ACHN (cell line): Measurements from ENCODE around the gene DMBX1.

Experiments used
- DNase-seq: peaks from one replicate; pipeline ENCODE4 v3.0.0-alpha.2; 2015
- in situ Hi-C: cut with HindIII; loops from 2 replicates; pipeline ENCODE4 v1.10.0; 2017; ENCODE audit warnings: low sequenced_read_pairs, low pct_ligation_motif_present, low pct_unique_long_range_greater_than_20kb

DMBX1 gene

DNA sequence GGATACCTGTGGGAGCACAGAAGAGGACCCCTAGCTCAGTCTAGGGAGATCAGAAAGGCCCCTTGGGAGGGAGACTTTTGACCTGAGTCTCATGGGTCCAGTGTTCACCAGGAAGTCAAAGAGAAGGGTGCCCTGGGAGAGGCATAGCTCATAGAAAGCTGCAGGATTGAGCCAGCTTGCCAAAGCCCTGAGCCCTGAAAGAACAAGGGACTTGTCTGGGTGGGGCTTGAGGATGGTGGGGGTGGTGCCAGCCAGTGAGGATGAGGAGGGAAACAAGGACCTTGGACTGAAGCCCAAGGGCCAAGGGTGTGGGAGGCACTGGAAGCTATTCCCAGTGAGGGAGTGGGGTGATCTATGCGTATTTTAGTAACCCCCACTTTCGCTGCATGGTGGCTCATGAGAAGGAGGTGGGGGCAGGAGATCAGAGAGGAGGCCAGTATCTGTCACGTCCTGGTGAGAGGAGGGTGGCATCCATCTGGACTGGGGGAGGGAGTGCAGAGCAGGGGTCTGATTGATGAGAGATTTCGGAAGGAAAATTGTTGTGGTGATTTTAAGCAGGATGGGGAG lies 28.4 kb downstream of the DMBX1 start:
- in situ Hi-C loops: no loop called here
- no peak for DNase-seq

DNA sequence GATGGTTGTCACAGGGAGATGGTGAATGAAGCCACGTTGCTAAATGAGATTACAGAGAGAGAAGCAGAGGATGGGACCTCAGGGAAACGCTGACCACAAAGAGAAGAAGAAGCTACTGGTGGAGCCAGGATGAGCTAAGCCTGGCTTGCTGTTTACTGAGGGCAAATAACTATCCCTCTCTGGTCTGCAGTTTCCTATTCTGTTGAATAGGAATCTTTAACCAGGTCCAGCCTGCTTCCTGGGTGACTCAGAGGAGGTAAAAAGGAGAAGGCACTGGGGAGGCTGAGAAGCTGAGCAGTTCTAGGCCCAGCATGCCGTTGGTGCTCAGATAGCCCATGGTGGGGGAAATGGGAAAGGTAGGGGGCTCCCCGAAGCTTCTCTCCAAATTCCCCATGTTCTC lies 29.6 kb downstream of the DMBX1 start:
- in situ Hi-C loops: no loop called here
- peak; percentile 41 for DNase-seq

DNA sequence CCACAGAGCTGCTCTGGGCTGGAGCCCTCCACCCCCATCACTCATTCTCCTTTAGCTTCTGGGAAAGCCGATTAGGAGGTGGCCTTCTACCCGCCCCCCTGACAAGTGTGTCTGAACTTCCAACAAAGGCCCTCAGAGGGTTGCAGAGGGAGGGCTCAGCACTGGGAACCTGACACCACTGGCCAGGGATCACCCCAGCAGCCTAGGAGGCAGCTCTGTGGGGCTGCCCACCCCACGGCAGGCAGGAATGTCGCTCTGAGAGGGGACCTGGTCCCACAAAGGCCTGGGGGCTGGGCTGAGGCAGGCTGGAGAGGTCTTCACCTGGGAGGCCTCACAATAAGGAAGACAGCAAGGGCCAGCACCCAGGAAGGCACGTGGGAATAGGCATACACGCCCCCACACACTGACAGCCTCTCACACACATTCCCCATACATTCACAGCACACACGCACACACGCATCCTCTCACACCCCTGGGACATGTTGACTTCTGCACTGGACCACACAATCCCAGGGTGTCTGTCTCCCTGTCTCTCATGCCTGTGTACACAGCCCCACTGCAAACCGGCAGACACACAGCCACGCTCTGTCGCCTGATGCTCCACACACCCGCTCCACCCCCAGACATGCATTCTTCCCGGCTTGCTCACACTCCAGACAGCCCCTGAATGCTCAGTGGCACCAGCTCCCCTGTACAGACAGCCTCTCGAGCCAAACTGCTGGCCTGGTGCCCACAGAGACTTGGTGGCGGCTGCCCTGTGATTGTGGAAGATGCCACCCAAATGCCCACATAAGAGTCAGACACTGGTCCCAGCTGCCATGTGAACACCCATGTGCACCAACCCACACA lies 30.7 kb downstream of the DMBX1 start:
- in situ Hi-C loops: no loop called here
- peak; percentile 84 for DNase-seq

DNA sequence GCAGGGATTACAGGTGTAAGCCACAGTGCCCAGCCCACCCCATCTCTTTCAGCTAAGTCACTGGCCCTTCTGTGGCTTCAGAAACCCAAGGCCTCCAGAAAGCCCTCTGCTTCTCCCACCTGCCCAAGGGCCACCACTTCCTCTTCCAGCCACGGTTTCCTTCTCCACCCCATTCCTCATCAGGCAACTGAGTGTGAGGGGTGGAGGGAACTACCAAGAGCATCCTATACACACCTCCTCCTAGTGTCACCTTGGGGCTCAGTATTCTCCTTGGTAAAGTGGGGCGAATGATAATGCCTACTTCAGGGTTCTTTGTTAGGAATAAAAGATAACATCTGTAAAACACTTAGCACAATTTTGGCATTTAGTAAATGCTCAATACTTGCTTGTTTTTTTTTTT lies 31.8 kb downstream of the DMBX1 start:
- in situ Hi-C loops: no loop called here
- DNase-seq: no peak

DNA sequence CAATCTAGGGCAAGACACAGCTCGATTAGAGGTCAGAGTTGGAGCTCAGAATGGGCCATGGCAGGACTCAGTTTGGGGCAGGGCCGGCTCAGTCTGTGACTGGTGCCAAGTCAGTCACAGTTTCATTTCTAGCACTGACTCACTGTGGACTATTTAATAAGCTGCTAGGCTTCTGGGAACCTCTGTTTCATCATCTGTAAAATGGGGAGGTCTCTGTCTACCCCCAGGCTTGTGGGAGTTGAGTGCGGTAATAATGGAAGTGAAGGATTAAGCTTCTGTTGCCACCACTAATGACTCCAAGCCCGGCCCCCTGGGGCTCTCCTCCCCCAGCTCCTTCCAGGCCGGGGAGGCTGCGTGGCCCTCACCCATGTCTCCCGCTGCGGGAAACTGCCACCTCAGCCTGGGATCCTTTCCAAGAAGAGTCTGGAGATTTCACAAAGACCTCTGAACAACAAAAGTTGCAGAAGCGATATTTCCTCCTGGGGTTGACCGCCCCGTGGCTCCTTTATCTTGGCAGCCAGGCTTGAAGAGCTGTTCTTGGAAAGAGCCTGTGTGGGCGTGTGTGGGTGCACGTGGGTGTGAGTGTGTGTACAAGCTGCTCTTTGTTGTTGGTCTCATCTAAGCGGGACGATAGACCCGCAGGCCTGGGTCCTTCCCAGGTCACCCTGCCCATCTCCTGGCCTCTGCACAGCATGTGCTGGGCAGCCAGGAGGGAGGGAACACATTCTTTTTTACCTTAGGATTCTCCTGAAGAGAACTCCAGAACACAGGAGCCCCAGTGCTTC lies 32.7 kb downstream of the DMBX1 start:
- peak; percentile 37 for DNase-seq
- in situ Hi-C loops: no loop called here

DNA sequence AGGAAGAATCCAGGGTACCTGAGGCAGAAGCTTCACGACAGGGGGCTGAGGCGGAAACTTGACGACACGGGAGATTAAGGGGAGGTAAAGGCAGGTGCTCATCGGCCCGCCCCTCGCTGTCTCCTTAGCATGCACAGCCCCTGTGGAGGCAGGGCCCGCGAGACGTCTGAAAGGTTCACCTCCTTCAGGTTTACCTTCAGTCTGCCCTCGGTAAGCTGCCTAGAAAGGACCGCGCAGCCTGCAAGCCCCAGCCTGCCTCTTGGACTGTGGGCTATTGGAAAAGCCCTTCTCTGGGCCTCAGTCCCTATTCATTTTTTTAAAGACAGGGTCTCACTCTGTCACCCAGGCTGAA lies 33.3 kb downstream of the DMBX1 start:
- in situ Hi-C loops: no loop called here
- DNase-seq: no peak

DNA sequence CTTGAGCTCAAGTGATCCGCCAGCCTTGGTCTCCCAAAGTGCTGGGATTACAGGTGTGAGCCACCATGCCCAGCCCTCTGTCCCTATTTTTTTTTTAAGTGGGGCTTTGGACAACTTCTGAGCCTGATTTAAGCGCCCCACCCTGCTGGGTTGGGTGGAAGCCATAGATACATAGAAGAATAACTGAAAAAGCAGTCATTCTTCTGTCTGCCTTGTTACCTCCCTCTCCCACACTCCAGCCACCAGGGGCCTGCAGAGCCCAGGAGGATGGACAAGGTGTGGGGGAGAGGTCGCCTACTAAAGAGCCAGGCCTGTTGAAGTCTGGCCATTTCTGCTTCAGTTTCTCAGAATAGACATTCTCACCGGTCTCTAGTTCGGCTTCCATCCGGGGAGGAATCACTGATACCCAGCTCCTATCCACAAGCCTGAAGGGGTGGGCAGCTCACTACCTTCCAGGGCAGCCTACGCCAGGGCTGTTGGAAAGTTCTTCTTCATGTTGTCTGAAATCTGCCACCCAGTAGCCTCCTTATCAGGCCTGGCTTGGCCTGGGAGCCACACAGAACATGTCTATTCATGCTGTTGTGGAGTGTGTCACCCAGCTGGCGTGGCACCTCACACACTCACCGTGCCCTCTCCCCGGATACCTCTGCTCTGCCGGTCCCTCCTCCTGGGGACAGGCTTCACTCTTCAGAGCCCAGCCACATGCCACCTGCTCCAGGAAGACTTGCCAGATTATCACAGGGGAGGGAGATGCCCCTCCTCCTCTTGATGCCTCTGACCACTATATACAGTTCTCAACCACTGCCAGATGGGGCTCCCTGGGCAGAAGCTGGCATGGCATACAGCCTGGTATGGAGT lies 34.1 kb downstream of the DMBX1 start:
- no peak for DNase-seq
- in situ Hi-C loops: no loop called here

DNA sequence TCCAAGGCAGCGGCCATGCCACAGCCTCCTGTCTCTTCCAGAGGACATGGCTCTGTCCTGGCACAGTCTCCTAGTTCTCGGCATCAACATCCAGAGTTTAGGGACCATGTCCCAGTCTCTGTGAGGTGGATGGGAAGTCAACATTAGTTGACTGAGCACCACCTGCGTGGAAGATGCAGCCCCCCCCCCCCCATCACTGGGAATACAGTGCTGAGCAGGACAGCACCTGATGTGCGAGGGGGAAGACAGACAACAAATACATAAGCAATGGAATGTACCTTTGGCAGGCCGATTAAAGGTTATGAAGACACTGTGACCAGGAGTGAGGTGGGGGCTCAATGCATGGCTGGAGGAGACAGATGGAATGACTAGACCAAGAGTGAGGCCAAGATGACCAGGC lies 35.2 kb downstream of the DMBX1 start:
- in situ Hi-C loops: no loop called here
- no peak for DNase-seq

DNA sequence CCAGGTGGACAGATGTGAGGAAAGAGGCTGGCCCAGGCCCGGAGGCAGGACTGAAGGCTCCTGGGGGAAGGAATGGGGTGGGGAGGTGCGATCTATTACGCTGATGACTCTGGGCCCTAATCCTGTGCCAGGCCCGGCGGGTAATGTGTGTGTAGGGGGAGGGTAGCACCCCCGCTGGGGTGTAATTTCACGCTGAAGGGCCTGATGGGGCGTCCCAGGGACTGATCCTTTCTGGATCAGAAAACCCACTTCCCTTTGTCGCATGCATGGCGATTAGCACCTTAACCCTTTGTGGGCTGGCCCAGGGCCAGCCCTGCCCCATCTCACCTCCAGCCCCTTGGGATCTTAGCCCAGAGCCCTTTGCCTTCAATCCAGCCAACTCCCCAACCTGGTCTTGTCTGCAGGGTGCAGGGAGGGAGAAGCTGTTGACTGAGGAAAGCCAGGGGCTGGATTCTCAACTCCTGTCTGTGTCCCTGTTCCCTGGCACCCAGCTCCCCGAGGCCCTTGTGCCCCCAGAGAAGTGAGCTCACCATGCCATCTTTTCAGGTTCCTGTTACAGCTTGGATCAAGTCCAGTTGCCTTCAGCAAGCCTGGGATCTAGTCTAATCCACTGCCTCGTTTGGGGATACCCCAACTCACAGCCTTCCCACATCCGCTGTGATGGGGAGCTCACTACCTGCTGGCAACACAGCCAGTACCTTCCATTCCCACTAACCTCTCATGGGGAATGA lies 35.8 kb downstream of the DMBX1 start:
- in situ Hi-C loops: no loop called here
- DNase-seq: no peak

DNA sequence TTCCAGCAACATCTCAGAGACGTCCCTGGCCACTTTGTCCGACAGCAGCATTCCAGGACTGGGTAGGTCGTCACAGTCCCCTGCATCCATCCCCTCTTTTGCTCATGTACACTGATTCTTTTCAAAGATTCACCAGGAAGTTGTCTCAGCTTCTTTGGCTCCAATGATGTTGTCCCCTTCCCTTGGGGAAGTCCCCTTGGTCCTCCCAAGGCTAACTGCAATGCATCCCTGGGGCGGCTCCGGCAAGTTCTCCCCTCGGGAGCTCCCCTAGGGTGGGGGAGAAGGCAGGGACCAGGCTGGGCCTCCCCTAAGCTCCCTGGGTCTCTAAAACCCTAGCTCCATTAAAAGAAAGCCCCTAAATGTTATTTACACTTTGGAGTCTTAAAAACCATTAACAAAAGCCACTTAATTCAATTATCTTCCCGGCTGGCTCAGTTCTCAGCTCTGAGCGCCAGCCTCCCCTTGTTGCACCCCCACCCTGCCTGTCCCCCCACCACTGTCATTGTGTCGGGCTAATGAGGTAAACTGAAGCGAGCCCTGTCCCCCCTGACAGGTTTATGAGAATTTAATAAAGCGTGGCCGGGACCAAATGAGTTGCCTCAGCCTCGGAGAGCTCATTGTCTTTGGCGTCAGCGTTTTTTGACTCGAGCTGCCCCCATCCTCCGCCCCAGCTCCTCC lies 36.5 kb downstream of the DMBX1 start:
- no peak for DNase-seq
- in situ Hi-C loops: no loop called here

DNA sequence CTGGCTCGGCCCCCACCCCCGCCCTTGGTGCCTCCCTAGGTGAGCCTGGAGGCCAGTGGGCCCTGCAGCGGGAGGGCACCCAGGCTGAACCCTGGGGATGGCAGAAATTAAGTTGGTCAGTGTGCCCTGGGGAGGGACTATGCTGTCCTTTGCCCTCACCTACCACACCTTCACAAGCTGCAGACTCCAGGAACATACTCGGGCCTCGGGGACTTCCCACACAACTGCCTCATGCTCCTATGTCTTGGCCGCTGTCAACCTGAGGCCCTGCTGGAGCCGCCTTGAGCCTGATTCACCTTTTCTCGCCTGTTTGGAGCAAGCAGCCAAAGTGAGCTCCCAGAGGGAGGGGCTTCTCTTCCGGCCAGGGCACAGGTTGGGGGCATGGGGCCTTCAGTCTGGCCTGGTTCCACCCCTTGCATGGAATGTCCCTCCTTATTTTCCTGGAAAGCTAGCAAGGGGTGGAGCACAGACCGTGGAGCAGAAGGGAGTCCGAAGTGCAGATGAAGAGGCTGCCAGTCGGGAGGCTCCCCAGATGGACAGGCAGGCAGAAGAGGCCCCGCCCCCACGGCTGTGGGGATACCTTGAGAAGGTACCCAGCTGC lies 37.2 kb downstream of the DMBX1 start:
- in situ Hi-C loops: no loop called here

DNA sequence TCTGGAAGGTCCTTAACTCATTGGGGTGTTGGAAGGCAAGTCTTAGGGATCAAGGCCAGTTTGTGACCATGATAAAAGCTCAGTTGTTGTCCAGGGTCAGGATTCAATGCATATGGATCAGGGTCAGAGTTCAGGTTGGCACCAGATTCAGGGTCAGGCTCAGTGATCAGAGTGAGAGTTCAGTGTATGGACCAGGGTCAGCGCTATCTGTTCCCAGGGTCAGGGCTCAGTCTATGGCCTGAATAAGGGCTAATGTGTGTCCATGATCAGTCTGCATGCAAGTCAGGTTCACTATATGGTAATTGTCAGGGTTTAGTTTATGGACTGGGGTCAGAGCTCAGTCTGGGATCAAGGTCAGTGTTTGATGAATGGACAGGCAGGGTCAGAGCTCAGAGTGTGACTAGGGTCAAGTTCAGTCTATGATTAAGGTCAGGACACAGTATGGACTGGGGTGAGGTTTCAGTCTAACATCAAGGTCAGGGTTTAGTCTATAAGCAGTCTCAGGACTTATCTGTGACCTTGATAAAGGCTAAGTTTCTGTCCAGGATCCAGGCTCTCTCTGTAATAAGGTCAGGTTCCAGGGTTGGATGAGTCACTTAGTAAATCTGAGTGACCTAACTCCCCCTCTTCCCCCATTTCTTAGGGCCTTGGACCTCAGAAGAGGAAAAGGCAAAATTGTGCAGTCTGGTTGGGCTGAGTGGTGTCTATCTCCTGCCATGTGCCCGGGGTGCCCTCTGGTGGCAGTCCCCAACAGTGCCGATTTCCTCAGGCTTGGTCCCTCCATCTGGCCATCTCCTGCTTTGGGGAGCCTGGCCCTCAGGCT lies 38.0 kb downstream of the DMBX1 start:
- peak; percentile 68 for DNase-seq
- in situ Hi-C loops: no loop called here

More for the DNA sequence above, 37.2 kb downstream of the DMBX1 start:
- no peak for DNase-seq

DNA sequence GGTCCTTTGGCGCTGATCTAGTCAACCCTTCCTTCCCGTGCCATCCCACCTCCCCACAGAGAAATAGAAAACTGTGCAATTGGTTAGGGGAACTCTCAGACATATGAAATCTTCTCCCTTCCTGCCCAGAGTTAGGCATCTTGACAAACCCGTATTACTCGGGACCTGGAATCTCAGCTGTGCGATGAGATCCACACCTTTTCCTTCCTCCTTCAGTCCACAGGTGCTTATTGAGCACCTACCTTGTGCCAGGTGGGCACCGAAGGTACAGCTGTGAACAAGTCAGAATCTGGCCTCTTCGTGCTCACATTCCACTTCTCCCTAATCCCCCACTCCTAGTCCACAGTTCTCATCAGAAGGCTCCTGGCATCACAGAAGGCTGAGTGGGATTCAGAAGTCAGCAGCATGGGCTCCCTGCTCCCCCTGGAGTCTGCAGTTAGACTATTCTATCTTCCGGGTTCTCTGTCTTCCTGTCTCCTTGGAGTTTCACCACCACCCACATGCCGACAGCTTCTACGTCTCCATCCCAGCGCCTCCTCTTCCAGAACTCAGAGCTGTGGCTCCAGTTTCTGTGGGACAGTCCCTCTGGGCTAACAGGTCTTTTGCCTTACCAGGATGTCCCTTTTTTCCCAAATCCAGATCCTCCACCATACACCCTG lies 38.8 kb downstream of the DMBX1 start:
- in situ Hi-C loops: no loop called here
- no peak for DNase-seq

DNA sequence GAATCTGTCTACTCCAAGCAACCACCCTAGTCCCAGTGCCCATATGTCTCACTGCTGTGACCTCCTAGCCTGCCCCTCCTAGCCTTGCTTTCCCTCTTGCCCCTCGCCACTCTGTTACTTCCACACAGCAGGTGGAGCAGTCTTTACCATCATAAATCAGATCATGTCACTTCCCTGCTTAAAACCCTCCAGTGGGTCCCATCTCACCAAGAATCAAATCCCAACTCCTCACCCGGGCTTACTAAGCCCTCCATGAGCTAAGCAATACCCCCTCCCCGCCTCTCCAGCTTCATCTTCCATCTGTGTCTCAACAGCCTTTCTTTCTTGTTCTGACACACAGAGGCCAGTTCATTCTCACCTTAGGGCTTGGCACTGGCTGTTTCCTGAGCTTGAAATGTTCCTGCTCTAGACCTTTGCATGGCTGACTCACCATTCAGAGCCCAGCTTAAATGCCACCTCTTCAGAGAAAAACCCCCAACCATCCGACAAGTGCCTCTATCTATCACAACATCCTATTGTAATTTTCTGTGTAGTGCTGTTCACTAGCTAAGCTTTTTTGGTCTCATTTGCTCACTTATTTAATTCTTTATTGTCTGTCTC lies 39.5 kb downstream of the DMBX1 start:
- in situ Hi-C loops: no loop called here
- DNase-seq: no peak

DNA sequence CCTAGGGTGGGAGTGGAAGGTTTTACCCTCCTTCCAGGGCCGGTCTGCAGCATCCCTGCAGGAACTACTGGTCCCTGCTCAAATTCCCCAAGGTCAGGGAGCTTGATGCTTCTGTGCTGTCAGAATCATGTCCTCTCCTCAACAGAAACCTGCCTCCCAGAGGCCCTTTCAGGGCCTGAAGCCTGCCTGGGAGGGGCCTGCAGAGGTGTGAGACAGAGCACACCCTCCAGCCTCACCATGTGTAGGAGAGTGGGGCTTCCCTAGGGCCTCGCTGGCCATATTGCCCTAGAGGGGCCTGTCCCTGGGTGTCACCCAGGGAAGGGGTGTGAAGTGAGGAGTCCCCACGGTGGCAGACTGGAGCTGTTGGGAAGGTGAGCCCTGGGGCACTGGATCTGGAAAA lies 40.7 kb downstream of the DMBX1 start:
- in situ Hi-C loops: no loop called here
- no peak for DNase-seq
